Heart left ventricle (tissue), 13 donors: Measurements from ENCODE around the gene ITGA5.

Experiments
- POLR2A ChIP-seq, 2 donors: fragments of 450-650 bp; IDR thresholded peaks; one replicate each; pipeline ENCODE4 v1.6.1; 2017; ENCODE audit warnings: antibody characterized with exemption in 2 of 2, mild to moderate bottlenecking in 2 of 2, moderate library complexity in 2 of 2
- TF ChIP-seq, protein P1 (sequence below), 12 donors: fragments of 200-600 bp; sonication (generic) in 4 of 12; IDR thresholded peaks; one replicate each; pipeline versions ENCODE4 v1.5.0 to v1.8.0; 2018 to 2022; ENCODE audit warnings: antibody characterized with exemption in 12 of 12, mild to moderate bottlenecking in 5 of 12
- donor health status: ischemic (EF 13 %, LVEDD 7.1; RV severe dilation, severe dysfunction).
- donor health status: DM: no; HTN: yes; CAD: no.
- donor health status: DM: no; HTN: no; CAD: no.
- donor health status: ischemic (EF 25% LVEDD 6.9; RV normal size, moderate dysfunction).
- donor health status: ischemic (EF 25% LVEDD 5.7; RV mildly dilated, moderate dysfunction).
- donor health status: ischemic (EF 35%, LVEDD 5.7; RV mildly dilated, moderate dysfunction).
- donor health status: nonischemic (EF 11% LVEDD 7.7; RV severe dilation, severe dysfunction).
- donor health status: DM: yes; HTN: yes; CAD: no.
- donor health status: PGD.
- donor health status: ischemic (EF 29% LVEDD 5.4; RV normal size, mild dysfunction).
- donor health status: nonischemic (EF 23%, LVEDD 6.1; RV moderate dilation, normal function).

DNA sequence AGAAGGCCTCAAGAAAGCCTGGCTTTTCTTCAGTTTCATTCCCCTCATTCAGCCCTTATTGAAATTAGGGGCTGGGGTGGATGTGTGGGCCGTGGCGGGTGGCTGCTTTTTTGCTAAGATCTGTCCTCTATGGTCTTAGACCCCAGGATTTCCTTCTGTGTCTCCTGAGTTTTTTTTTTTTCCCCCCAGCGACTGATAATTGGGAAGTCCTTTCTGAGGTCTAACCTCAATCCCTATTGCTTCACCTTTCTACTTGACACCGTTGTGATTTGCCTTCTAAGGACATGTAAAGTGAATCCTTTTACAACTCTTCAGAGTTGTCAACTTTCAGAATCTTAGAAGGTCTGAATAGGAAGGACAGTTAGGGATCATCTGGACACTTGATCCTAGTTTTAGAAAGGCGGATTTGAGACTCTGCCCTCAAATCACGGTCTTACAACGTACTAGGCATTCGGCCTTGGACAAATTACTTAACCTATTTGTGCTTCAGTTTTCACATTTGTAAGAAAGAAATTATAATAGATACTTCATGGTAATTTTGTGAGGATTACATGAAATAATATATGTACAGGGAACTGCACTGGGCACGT lies 59.2 kb downstream of the ITGA5 start:
- TF ChIP-seq, protein P1, sequence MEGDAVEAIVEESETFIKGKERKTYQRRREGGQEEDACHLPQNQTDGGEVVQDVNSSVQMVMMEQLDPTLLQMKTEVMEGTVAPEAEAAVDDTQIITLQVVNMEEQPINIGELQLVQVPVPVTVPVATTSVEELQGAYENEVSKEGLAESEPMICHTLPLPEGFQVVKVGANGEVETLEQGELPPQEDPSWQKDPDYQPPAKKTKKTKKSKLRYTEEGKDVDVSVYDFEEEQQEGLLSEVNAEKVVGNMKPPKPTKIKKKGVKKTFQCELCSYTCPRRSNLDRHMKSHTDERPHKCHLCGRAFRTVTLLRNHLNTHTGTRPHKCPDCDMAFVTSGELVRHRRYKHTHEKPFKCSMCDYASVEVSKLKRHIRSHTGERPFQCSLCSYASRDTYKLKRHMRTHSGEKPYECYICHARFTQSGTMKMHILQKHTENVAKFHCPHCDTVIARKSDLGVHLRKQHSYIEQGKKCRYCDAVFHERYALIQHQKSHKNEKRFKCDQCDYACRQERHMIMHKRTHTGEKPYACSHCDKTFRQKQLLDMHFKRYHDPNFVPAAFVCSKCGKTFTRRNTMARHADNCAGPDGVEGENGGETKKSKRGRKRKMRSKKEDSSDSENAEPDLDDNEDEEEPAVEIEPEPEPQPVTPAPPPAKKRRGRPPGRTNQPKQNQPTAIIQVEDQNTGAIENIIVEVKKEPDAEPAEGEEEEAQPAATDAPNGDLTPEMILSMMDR (IDR thresholded peaks at IDR 0.05): no peak
- no peak for TF ChIP-seq POLR2A (IDR thresholded peaks at IDR 0.05)
